Activated CD4-positive, alpha-beta T cell treated with anti-CD3 and anti-CD28 coated beads for 24 hours (primary cell): ENCODE measurements around the gene CEP162.
"Not testable (repeated sequence)": the region's sequence is repeated elsewhere in the genome, so short reads cannot be mapped to it uniquely, and the experiment has no call there.

ENCODE experiments used
- DNase-seq, 2 donors: peaks; one replicate each; pipeline ENCODE4 v3.0.0-alpha.2; 2020; ENCODE audit warnings: low read depth in 2 of 2

CEP162 gene

DNA sequence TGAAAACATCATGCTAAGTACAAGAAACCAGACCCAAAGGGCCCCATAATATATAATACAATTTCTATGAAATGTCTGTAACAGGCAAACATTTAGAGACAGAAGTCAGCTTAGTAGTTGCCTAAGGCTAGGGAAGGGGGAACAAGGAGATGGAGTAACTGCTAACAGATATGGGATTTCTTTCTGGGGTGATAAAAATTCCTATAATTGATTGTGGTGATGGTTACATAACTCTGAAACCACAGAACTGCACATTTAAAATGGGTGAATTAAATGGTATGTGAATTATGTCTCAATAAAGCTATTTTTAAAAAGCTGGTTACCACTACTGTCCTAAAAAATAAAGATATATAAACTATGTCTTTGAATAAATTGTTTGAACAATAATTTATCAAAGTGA is 3.2 kb downstream of the CEP162 start:
- DNase-seq = no peak

DNA sequence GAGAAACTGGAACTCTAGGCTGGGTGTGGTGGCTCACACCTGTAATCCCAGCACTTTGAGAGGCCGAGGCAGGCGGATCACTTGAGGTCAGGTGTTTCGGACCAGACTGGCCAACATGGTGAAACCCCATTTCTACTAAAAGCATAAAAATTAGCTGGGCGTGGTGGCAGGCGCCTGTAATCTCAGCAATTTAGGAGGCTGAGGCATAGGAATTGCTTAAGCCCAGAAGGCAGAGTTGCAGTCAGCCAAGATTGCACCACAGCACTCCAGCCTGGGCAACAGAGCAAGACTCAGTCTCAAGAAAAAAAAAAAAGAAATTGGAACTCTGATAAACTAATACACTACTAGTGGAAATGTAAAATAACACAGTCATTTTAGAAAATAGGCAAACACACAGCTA is 3.8 kb downstream of the CEP162 start:
- DNase-seq = not testable (repeated sequence)

DNA sequence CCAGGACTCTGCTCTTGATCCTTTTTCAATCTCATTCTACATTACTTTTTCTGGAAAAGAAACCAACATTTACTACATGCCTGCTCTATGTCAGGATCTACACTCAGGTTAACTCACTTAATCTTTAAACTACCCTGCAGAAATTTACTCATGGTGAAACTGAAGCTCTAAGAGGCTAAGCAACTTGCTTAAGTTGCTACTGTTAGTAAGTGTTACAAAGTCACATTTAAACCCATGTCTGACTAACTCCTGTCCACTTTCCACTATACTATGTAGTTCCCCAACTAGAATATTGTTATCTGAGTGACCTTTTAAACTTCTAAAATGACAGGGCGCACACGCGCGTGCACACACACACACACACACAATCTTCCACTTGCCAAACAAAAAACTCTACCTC is 5.0 kb downstream of the CEP162 start:
- DNase-seq = no peak

DNA sequence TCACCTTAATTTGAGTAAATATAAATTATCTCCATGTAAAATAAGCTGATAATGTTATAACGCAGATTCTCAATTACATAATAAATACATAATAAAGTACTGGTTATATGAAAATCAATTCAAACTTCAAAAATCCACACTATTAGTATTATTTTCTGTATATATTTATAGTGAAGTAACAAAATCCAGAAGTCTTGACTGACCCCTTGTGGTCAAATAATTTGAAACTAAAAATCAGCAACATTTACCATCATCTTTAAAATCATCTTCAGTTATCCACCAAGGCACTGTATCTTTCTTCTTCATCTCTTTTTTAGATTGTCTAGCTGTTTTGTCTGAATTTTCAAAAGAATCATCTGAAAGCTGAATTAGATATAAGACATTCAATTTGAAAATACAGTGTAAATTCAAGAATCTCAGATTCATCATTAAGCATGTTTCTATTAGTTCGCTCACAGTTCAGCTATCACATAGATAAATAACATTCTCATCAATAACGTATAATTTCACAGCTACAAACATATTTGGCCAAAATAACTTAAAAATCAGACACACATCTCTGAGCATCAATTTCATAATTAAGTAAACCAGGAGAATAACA is 6.5 kb downstream of the CEP162 start:
- DNase-seq = no peak

DNA sequence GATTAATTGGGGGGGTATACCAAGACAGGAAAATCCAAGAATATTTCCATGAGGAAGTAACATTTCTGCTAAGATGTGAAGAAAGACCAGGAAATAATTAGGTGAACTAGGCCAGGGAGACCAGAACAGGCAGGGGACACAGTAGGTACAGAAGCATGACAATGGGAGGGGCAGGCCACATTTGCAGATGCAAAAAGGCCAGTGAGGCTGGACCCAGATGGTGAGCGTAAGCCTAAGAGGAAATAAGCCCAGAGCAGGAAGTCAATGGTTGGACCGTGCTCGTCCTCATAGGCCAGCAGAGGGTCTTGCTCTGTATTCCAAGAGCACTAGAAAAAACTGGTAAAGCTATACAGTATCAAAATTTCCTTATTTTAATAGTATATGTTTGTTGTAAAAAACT is 9.4 kb downstream of the CEP162 start:
- DNase-seq = no peak

DNA sequence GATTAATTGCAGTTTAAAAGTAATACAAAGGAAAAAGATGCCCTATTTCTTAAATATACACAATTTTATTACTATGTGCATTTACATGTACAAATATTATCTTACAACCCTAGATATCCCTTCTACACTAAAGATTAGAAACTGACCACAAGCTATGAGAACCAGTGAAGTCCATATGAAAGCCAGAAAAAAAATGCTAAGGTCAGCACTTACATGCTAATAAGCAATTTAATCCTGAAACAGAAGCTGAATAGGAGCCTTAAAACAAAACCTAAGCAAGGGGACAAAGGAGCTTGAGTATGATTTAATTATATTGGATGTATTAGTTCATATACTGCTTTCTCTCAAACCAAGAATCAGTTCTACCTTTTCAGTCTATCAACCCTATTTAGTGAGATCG is 14.2 kb downstream of the CEP162 start:
- DNase-seq = no peak

DNA sequence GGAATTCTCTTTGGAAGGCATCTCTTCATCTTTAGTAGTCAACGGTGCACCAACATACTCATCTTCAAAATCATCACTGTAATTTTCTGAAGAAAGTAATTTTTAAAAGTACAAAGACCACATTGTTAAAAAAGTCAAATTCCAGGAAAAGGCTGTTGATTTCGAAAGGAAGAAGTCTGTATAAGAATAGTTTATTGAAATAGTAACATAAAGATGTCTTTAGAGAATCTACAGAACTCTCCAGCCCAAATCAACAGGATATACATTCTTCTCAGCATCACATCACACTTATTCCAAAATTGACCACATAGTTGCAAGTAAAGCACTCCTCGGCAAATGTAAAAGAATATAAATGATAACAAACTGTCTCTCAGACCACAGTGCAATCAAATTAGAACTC is 23.4 kb downstream of the CEP162 start:
- no peak for DNase-seq

DNA sequence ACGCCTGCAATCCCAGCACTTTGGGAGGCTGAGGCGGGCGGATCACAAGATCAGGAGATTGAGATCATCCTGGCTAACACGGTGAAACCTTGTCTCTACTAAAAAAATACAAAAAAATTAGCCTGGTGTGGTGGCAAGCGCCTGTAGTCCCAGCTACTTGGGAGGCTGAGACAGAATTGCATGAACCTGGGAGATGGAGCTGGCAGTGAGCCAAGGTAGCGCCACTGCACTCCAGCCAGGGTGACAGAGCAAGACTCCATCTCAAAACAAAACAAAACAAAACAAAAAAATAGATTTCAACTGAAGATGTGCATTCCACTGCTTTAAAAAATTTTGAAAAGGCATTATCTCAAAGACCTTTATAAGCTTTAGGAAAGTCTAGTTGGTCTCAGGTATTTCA is 27.5 kb downstream of the CEP162 start:
- not testable (repeated sequence) for DNase-seq

DNA sequence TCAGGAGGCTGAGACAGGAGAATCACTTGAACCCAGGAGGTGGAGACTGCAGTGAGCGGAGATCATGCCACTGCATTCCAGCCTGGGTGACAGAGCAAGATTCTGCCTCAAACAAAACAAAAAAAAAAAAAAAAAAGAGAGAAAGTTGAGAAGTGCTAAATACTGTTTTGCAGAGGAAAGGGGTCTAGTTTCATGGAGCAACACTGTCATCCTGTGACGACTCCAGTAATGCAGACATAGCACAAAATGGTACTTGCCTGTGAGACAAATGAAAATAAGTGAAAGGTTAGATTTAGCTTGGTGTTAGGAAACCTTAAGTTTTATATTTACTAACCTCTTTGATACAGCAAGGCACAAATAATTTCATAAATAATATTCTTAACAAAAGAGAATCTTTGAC is 29.7 kb downstream of the CEP162 start:
- DNase-seq = no peak

DNA sequence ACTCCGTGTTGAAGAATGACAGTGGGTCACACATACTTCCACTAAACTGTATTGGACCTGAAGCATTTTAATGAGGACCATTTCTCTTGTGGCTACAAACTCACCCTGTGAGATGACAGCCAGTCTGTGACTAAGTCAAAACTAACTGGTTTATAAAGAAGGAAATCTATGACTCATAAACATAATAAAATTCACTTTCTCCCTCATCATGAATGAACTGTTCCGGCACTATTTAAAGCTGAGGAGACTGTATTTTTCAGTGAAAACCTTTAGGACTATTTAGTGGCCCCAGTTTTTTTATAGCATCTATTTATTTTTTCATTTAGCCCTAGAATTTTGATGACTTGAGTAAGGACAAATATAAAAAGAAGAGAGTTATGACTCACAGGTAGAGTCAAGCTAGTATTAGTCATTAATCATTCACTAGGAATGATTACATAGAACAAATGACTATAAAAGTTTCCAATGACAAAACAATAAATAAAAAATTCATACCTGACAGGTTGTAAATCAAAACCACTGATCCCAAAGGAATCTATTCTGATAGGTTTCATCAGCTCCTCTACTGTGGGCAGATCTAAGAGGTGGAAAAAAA is 34.2 kb downstream of the CEP162 start:
- DNase-seq = no peak

DNA sequence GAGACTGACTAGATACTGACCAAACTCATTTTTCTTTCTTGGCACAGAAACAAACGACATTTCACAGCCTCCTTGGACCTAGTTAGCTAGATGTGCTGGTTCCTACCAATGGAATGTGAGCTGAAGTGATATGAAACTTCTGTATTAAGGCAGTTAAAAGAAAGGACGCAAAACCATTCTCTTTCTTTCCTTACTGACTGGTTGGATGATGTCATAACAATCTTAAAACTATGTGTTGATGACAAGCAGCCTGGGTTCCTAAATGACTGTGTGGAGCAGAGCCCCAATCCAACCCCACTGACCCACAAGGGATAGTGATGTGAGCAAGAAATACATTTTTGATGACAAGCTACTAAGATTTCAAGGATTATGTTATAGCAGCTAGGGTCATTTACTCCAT is 35.6 kb downstream of the CEP162 start:
- no peak for DNase-seq

DNA sequence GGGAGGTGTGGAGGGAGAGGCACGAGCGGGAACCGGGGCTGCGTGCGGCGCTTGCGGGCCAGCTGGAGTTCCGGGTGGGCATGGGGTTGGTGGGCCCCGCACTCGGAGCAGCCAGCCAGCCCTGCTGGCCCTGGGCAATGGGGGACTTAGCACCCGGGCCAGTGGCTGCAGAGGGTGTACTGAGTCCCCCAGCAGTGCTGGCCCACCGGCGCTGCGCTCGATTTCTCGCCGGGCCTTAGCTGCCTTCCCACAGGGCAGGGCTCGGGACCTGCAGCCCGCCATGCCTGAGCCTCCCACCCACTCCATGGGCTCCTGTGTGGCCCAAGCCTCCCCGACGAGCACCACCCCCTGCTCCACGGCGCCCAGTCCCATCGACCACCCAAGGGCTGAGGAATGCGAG is 38.1 kb downstream of the CEP162 start:
- not testable (repeated sequence) for DNase-seq

DNA sequence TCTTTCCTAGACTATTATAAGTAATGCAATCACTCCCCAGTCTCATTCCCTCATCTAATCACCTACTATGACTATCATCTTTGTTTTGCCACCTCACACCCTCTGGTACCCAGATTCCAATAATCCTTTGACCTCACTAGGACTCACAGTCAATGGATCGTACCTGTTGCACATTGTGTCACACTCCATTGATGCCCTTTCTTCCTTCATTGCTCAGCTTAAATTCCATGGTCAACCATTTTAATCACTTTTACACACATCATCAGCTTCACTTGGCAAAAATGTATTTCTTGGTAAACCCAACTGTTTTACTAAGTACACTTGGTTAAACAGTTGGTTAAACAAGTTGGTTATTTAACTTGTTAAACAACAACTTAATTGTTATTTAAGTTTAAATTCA is 44.0 kb downstream of the CEP162 start:
- no peak for DNase-seq

DNA sequence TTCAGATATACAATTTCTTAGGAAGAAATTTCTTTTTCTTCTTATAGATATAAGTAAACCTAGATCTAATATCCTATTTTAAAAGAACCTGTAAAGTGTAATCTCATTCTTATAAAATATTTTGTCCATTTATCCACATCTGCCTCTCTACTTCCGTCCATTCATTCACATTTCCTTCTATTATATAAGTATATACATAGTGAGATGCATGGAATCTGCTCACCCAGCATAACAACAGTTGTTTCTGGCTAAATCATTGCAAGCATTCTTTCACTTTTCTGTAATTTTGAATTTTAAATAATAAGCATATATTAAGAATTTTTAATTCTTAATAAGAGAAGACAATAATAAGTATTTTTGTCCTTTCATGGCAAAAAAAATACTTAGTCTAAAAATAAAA is 45.4 kb downstream of the CEP162 start:
- DNase-seq = no peak

DNA sequence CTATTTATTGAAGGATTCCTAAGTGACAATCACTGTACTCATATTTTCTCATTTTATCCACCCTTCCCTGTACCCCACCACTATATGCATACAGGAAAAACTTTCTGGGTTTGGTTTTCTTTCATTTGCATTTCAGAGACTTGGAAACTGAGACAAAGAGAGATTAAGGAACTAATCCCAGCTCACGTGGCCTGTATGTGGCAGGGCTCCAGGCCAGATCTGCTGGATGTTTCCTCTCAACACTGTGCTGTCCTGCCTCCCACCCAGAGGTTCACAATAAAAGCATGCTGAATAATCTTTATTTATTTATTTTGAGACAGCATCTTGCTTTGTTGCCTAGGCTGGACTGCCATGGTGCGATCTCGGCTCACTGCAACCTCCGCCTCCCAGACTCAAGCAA is 50.2 kb downstream of the CEP162 start:
- DNase-seq = no peak

DNA sequence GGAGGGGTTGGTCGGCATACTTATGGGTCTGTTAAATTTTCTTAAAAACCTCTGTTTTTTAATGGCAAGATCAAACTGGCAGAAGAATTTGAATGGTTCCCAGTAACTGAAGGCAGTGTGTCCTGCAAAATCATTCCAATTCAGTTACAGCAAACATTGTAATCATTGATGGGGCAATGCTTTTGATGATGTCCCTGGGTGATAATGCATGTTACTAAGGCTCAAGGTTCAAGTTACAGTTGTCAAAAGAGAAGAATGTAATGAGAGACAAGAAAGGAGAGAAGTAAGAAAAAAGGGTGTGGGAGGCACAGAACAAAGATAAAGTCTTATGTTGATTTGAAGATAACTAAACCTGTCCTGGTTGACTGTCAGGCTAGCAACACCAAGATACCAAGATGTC is 54.9 kb downstream of the CEP162 start:
- DNase-seq = no peak

DNA sequence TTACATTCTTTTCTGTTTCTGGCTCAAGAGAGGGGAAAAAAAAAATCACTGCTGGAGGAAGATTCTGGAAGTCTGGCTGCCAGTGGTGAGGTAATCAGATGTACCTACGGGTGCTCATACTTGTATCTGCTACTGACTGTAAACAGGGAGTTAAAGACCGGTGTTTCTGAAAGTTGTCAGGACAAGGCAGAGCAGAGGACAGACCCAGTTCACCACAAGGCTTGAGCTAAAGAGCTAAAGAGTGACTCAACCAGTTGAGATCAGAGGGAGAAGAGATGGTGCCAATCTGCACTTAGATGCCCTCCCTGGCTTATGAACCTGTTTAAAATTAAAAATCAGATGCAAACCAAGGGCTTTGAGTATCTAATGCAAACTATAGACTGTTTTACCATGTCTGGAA is 55.4 kb downstream of the CEP162 start:
- no peak for DNase-seq

DNA sequence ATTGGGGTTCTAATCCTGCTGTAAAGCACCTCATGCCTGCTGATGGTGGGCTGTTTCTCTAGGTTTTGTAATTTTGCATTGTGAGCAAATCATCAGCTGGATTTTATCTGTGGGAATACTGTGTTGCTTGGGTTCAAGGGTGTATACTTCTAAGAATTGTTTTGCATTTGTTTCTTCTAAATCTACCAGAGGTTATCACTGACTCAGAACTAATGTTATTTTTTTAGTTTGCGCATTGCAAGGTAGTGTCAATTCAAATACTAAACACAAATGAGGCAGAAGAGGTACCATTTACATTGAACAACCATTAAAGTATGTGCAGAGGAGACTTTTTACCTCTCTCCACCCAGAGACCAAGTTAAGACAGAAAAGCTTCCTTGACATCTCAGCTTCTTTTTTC is 60.0 kb downstream of the CEP162 start:
- no peak for DNase-seq

DNA sequence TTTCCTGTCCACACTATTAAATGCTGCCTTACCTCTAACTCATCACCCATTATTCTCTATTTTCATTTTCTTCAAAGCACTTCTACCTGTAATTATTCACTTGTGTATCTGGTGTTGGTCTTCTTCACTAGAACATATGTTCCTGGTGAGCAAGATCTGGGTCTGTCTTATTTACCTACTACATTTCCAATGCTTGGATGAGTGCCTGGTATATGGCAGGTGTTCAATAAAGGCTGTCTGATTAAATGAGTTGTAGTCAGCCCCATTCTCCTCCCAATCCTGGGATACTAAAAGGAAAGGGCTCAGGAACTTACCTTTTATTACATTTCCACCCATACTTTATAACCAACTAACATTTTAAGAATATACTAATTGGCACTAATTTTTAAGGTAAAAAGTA is 61.0 kb downstream of the CEP162 start:
- DNase-seq = no peak

DNA sequence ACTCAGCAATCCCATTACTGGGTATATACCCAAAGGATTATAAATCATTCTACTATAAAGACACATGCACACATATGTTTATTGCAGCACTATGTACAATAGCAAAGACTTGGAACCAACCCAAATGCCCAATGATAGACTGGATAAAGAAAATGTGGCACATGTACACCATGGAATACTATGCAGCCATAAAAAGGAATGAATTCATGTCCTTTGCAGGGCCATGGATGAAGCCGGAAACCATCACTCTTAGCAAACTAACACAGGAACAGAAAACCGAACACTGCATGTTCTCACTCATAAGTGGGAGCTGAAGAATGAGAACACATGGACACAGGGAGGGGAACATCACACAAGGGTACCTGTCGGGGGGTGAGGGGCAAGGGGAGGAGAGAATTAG is 63.1 kb downstream of the CEP162 start:
- not testable (repeated sequence) for DNase-seq

DNA sequence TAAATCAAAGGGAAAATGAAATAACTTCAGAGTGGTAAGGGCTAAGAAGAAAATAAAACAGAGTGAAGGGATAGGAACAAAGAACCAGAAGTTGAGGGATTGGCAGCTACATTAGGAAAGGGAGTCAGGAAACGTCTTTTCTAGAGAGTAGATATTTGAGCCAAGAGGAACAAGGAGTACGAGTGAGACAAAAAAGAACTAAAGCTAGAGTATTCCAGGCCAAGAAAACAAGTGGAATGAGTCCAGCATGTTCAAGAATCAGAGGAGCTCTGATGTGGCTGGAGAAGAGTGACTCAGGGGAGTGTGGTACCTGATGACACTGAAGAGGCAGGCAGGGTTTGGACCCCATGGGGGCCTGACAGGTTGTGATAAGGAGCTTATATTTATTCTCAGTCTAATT is 66.3 kb downstream of the CEP162 start:
- DNase-seq = no peak

DNA sequence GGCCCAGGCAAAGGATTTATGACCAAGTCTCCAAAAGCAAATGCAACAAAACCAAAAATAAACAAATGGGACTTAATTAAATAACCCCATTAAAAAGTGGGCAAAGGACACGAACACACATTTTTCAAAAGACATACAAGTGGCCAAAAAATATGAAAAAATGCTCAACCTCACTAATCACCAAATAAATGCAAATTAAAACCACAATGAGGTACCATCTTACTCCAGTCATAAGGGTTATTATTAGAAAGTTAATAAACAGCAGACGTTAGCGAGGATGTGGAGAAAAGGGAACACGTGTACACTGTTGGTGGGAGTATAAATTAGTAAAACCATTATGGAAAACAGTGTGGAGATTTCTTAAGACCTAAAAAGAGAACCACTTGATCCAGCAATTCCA is 71.1 kb downstream of the CEP162 start:
- DNase-seq = no peak

DNA sequence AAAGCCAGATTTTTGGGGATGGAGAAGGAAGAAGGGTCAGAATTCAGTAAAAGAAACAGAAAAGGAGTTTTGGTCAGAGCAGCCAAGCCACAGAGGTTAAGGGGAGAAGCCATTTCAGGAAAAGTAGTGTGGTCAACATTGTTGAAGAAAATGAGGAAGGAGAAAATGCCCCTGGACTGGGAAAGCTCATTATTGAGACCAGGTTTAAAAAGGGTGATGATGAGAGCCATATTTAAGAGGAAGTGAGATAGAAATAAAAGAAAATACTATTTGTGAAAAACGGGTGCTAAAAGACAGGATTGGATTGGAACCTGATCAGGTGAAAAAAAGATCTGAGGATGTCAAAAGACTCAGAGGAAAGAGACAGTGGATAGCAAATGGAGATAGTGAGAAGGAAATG is 75.8 kb downstream of the CEP162 start:
- no peak for DNase-seq

DNA sequence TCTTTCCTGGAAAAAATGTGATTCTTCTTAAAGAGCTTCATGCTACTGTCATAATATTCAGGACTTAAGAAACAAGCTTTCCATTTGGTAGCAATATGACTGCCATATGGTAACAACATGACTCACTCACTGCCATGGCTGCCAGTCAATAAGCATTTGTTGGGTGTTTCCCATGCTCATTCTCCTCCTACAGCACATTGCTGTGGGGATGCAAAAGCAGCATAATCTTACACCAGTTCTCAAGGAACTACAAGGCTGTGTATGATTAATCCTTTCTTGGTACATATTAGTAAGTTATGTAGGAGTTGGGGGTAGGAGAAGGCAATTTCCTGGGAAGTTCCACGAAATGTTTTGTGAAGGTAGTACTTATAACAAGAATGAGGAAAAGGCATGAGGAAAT is 76.7 kb downstream of the CEP162 start:
- no peak for DNase-seq
